Activated naive CD8-positive, alpha-beta T cell treated with anti-CD3 and anti-CD28 coated beads for 36 hours (primary cell): ENCODE results near the gene LIPM. TPM values are rescaled to one million over a fixed set of nuclear protein-coding genes. Genes with fewer than 3 reads are reported as not detected.
A peak's percentile ranks its signal among the peaks of the same experiment; 100 is the strongest.

Experiments
- DNase-seq: peaks from one replicate; pipeline ENCODE4 v3.0.0; 2021
- H3K27ac Mint-ChIP-seq: one replicate; pipeline ENCODE4 v1.8.0; 2022; ENCODE audit warnings: mild to moderate bottlenecking, moderate library complexity, mixed read lengths
- H3K27me3 Mint-ChIP-seq: one replicate; pipeline ENCODE4 v1.8.0; 2022; ENCODE audit warnings: mild to moderate bottlenecking, mixed read lengths
- H3K36me3 Mint-ChIP-seq: one replicate; pipeline ENCODE4 v1.8.0; 2021; ENCODE audit warnings: mild to moderate bottlenecking, mixed read lengths
- H3K4me1 Mint-ChIP-seq: one replicate; pipeline ENCODE4 v1.8.0; 2021; ENCODE audit warnings: mixed read lengths
- H3K4me3 Mint-ChIP-seq: one replicate; pipeline ENCODE4 v1.8.0; 2022; ENCODE audit warnings: mild to moderate bottlenecking, moderate library complexity, mixed read lengths
- H3K9me3 Mint-ChIP-seq: one replicate; pipeline ENCODE4 v1.8.0; 2022; ENCODE audit warnings: mixed read lengths
- total RNA-seq, 2 experiments: library from RNA; stranded (reverse); gene quantifications; one replicate each; pipeline ENCODE4 v1.2.3, GENCODE V29; 2021

LIPM gene
- total RNA-seq, 2 experiments from 2014 or later, result not detected

DNA sequence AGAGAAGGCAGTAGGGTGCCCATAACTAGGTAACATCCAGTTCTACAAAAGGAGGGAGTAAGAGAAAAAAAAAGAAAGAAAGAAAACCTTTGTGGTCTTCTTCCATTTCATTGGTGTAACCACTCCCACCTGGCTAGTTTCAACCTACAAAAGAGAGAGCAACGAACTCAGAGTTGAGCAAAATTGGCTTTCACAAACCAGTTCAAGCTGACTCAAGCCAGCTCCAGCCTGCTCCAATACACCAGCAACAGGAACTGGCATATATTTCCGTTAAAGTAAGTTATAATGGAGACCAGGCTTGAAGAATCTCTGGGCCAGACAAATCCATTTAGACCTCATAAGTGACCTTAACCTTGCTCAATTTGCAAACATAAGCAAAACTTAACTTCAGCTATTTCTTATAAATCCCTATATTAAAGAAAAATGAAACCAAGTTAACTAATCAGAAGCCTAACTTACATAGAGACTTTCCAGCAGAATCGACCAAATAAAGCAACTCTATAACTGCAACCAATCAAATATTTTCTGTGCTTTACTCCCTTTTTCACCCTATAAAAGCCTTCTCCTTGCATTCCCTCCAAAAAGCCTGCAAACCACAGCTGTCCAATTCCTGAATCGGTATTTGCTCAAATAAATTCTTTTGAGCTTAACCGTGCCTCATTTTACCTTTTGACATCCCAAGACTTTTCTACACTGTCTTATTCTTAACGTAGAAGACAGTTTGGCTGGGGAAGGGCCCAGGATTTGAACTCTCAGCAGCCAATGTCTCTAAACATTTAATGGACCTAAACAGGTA is 39.0 kb downstream of the LIPM start:
- no peak for DNase-seq
- Mint-ChIP-seq H3K36me3 (no peaks in the 10 kb centered on the region), H3K4me3 (no peak overlapping the region), H3K4me1 (peaks cover 15% of the 10 kb centered on the region), H3K27me3 (peaks cover 6% of the 10 kb centered on the region), H3K27ac (peak overlapping the region; percentile 47), H3K9me3 (no peaks in the 10 kb centered on the region)

DNA sequence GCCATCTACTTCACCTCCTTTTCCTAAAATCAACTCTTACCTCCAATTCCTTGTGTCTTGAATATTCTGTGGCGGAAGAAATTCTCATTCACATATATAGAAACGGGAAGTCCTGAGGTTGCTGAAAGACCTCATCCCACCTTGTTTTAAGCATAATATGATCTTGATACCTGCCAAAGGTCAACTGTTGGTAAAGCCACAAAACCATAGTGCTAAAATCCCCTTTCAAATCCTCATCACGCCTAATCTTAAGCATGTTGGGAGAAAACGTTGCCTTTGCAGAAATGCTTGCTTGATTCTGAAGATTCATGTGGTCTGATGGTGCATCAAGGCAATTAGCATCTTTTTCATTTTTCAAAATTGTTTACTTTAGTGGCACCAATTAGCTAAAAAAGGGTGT is 40.6 kb downstream of the LIPM start:
- Mint-ChIP-seq H3K4me3 (no peak overlapping the region), H3K9me3 (no peaks in the 10 kb centered on the region), H3K27me3 (peaks cover 6% of the 10 kb centered on the region), H3K27ac (no peak overlapping the region), H3K36me3 (no peaks in the 10 kb centered on the region), H3K4me1 (peaks cover 16% of the 10 kb centered on the region)
- no peak for DNase-seq

DNA sequence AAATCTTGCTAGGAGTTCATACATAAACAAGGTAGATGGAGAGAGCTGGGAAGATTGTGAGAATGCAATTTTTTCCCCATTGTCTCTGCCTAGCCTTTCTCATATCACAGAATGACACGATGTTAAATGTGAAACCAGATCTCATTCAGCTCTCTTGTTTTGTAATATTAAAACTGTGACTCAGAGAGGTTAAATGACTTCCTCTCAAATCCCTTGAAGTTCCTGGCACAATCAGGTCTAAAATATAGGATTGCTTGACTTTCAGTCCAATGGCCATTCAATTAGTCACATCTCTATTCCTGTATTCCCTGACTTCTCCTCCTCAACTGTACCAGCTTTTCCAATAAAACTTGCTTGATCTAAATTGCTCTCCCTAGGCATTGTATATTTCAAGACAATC is 46.0 kb downstream of the LIPM start:
- Mint-ChIP-seq H3K36me3 (no peaks in the 10 kb centered on the region), H3K27me3 (peaks cover 10% of the 10 kb centered on the region), H3K4me1 (peaks cover 18% of the 10 kb centered on the region), H3K9me3 (no peaks in the 10 kb centered on the region), H3K4me3 (peak overlapping the region; percentile 35), H3K27ac (peak overlapping the region; percentile 69)
- no peak for DNase-seq

DNA sequence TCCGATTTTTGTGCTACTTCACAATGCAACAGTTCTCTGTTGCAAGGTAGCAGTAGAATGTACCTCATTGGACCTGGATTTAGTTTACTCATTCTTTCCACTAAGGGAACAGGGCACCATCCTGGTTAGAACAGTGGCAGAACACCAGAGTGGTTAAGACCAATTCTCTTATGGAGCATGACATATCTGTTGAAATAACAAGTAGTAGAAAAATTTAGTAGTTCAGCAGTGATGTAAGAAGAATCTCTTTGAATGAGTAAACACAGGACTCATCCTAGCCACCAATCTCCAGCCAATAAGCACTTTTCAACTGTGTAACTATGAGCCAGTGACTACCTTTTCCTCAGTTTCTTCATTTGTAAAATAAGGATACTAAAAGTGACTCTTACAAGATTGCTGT is 46.7 kb downstream of the LIPM start:
- Mint-ChIP-seq H3K27me3 (peaks cover 4% of the 10 kb centered on the region), H3K4me3 (no peak overlapping the region), H3K36me3 (no peaks in the 10 kb centered on the region), H3K9me3 (no peaks in the 10 kb centered on the region), H3K27ac (no peak overlapping the region), H3K4me1 (peaks cover 18% of the 10 kb centered on the region)
- DNase-seq, result no peak

DNA sequence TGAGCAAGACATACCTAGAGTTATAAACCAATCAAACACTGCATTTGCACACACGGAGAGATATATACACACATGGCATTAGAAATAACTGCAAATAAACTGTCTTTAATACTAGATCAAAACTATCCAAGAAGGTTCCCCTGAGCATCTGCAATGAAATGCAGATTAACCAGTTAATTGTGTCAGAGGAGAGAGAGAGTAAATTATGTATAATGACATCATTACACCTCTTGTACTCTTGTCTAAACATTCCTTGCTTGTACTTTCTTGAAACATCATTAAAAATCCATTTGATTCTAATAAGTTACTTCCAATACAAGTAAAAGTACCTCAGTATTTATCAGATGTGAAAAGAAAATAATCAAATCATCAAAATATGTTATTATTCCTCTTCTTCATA is 48.2 kb downstream of the LIPM start:
- peaks cover 18% of the 10 kb centered on the region for H3K4me1 Mint-ChIP-seq
- DNase-seq, result no peak
- no peak overlapping the region for H3K27ac Mint-ChIP-seq
- no peak overlapping the region for H3K4me3 Mint-ChIP-seq
- H3K27me3 Mint-ChIP-seq, result peaks cover 4% of the 10 kb centered on the region
- no peaks in the 10 kb centered on the region for H3K9me3 Mint-ChIP-seq
- no peaks in the 10 kb centered on the region for H3K36me3 Mint-ChIP-seq

DNA sequence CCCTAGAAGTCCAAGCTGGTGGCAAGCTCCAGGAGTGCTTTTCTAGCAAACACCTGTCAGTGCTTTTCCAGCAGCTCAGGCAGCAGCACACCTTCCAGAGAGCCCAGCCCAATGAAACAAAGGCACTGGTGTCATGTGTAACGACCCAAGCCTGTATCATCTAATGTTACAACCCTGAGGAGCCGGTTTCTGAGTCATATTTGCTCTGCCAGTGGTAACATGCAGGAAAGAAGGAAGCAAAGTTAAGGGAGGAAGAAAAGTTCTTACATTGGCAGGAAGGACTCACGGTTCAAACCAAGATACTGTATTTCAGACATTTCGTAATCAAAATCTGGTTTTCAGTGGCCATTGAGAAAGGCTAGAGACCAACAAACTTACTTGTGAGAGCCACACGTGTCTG is 49.2 kb downstream of the LIPM start, which contains the start of gene ANKRD22:
ANKRD22 (minus strand) TSS at position 139 of the 400 bp plus-strand sequence. CDS start 237 bp downstream, outside the sequence.
- Mint-ChIP-seq H3K27ac (no peak within 1 kb of the TSS), H3K9me3 (no peaks in the 10 kb centered on the region), H3K27me3 (peaks cover 4% of the 10 kb centered on the region), H3K36me3 (no peaks in the 10 kb centered on the region), H3K4me3 (no peak within 1 kb of the TSS), H3K4me1 (peaks cover 18% of the 10 kb centered on the region)
- no peak for DNase-seq

DNA sequence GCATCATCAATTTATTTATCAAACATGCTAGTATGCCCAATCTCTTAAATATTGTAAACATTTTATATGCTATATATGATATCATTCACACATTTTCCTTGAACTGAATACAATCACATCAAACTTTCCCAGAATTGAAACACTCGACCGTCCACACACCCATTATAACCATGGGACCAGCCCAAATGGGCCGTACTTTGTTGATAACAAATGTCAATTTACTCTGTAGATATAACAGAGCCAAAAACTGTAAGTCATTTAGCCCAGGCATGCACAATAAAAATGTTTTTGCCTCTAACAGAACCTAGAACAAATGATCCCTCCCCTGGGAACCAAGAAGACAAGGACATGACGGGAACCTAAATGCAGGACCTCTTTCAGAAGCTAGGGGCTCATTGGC is 49.8 kb downstream of the LIPM start:
- Mint-ChIP-seq H3K36me3 (no peaks in the 10 kb centered on the region), H3K27me3 (peaks cover 4% of the 10 kb centered on the region), H3K4me1 (peaks cover 18% of the 10 kb centered on the region), H3K4me3 (no peak overlapping the region), H3K27ac (no peak overlapping the region), H3K9me3 (no peaks in the 10 kb centered on the region)
- DNase-seq, result no peak

DNA sequence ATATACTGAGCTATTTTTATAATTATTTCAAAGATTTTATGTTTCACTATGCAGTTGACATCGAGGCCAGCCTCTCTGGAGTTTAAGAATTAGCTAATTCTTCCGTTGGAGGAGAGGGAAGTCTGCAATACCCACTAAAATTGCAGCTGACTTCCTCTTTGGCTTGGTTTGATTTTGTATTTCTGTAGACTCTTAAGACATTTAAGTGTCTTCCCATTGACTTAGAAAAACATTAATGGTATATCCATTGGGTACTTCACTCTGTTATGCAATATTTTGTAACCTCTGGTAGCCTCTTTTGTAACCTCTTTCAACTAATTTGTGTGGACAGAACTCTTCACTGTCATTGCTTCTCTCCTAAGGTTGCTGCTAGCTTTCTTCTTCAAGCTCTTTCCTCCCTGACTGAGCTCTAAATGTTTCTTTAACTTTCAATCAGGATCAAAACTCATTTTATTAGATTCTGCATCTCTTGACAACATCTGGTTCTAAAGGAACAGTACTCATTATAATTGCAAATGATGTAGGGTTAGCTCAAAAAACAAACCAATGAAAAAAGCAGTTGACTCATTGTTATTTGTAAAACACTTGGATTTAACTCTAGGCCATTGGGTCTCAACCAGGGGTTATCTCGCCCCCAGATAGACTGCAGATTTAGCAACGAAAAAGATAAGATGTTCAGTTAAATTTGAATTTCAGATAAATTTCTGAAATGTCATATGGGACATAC is 50.8 kb downstream of the LIPM start:
- Mint-ChIP-seq H3K9me3 (no peaks in the 10 kb centered on the region), H3K4me1 (peaks cover 18% of the 10 kb centered on the region), H3K36me3 (no peaks in the 10 kb centered on the region)

DNA sequence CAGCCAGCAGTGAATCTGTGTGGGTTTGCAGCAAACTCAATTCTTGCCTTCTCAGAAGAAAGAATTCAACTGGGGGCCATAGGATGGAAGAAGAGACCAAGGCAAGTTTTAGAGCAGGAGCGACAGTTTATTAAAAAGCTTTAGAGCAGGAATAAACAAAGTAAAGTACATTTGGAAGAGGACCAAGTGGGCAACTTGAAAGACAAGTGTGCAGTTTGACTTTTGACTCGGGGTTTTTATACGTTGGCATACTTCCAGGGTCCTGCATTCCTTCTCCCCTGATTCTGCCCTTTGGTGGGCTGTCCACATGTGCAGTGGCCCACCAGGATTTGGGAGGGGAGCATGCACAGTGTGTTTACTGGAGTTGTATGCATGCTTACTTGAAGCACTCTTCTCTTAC is 52.2 kb downstream of the LIPM start:
- no peak for DNase-seq
- H3K27ac Mint-ChIP-seq, result no peak overlapping the region
- H3K36me3 Mint-ChIP-seq, result no peaks in the 10 kb centered on the region
- peaks cover 7% of the 10 kb centered on the region for H3K4me1 Mint-ChIP-seq
- H3K9me3 Mint-ChIP-seq, result no peaks in the 10 kb centered on the region
- no peak overlapping the region for H3K4me3 Mint-ChIP-seq
- H3K27me3 Mint-ChIP-seq, result peaks cover 4% of the 10 kb centered on the region

More for the DNA sequence above, 50.8 kb downstream of the LIPM start:
- DNase-seq, result no peak
- peaks cover 4% of the 10 kb centered on the region for H3K27me3 Mint-ChIP-seq
- no peak overlapping the region for H3K4me3 Mint-ChIP-seq
- no peak overlapping the region for H3K27ac Mint-ChIP-seq

DNA sequence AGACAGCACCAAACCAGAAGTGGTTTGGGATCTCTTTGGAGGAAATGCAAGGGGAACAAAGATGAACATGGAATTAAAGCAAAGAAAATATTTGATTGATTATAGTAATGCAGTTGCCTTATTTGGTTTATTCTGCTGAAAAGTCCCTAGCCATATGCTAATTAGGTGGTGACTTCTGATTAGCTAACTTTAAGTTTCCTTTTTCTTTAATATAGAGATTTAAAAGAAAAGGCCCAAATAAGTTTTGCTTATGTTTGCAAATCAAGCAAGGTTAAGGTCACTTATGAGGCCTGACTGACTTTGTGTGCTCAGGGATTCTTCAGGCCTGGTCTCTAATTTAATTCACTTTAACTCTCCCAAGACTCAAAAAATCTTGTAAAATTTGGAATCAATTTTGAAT is 55.3 kb downstream of the LIPM start:
- H3K27ac Mint-ChIP-seq, result no peak overlapping the region
- H3K4me3 Mint-ChIP-seq, result no peak overlapping the region
- no peaks in the 10 kb centered on the region for H3K27me3 Mint-ChIP-seq
- no peaks in the 10 kb centered on the region for H3K9me3 Mint-ChIP-seq
- peaks cover 8% of the 10 kb centered on the region for H3K4me1 Mint-ChIP-seq
- no peaks in the 10 kb centered on the region for H3K36me3 Mint-ChIP-seq
- no peak for DNase-seq

DNA sequence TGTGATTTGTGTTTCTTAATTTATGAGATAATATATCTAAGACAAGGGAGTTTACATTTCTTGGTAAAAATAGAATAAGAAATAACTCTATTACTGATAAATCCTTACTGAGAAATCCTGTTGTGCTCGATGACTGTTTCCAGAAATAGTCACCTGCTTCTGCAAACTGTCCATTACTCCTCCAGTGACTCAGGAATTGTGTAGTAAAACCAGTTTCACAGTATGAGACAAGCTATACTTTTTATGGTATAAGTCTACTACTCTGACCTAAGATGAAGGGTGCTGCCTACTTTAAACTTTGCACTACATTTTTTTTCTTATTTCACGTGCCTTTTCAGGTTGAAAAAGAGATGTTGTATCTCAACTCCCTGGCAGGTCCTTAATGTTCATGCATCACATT is 56.0 kb downstream of the LIPM start:
- Mint-ChIP-seq H3K9me3 (no peaks in the 10 kb centered on the region), H3K27me3 (peaks cover 6% of the 10 kb centered on the region), H3K4me3 (no peak overlapping the region), H3K4me1 (peaks cover 4% of the 10 kb centered on the region), H3K36me3 (no peaks in the 10 kb centered on the region), H3K27ac (no peak overlapping the region)
- no peak for DNase-seq

DNA sequence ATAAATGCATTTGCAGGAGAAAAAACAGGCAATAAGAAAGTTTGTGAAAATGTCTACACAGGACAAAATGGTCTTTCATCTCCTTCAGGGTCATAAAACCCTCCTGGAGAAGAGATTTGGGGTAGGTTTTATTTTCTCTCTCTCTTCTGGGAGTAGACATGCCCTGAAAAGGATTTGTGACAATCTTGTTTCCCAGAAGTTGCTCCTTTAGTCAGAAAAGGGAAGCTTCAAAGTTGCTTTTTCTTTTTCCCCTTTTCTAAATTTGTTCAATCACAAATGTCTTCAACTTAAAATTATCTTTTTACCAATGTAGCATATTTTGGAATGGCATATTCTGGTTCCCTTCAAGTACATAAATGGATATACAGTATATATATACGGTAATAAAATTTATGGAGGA is 58.5 kb downstream of the LIPM start:
- DNase-seq, result no peak
- H3K9me3 Mint-ChIP-seq, result no peaks in the 10 kb centered on the region

DNA sequence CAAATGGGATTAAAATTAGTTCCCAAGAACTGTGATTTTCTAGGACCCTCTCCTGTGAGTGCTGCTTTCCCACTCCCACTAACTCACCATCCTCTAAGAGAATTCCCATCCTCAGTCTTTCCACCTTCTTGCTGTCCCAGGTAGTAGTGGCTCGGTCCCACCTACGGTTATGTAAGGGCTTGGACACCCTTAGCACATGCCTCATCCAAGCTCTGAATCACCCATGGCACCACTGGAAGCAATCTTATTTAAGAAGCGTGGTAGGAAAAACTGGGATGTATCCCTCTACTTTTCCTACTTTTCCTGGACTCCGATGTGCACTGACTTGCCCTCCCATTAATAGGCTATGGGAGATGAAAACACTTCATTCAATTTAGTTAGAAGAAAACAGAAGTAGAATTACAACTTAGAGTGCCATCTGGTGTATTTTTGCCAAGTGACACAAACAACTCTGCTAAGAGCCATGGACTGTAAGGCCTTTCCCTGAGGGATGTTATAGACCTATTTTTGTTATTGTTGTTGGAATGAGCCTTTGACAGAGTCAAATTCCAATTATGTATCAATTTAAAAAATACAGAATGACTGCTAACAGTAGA is 62.8 kb downstream of the LIPM start:
- Mint-ChIP-seq H3K4me3 (no peak overlapping the region), H3K4me1 (no peaks in the 10 kb centered on the region), H3K9me3 (no peaks in the 10 kb centered on the region), H3K27ac (no peak overlapping the region), H3K36me3 (no peaks in the 10 kb centered on the region), H3K27me3 (peaks cover 9% of the 10 kb centered on the region)
- no peak for DNase-seq

More for the DNA sequence above, 58.5 kb downstream of the LIPM start:
- Mint-ChIP-seq H3K27ac (no peak overlapping the region), H3K4me1 (peaks cover 4% of the 10 kb centered on the region), H3K4me3 (no peak overlapping the region), H3K36me3 (no peaks in the 10 kb centered on the region), H3K27me3 (peaks cover 6% of the 10 kb centered on the region)

DNA sequence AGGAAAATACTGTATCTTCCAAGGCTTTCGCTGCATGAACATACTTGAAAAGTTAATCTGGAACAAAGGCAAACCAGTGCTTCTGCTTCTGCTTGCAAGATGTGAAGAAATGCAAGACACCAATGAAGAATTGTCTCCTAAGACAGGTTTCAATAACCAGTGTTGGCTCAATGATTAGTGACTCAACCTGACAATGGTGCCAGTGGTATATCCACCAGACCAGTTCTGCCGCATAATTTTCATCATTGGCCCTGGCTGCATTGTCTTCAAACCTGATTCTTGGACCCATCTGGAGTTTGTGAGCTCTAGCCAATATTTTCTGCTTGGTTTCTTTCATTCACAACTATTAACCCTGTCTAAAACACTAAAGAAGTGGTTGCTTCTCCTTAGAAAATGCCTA is 63.9 kb downstream of the LIPM start:
- Mint-ChIP-seq H3K36me3 (peaks cover 1% of the 10 kb centered on the region), H3K27me3 (peaks cover 9% of the 10 kb centered on the region), H3K4me1 (no peaks in the 10 kb centered on the region), H3K9me3 (no peaks in the 10 kb centered on the region), H3K4me3 (no peak overlapping the region), H3K27ac (no peak overlapping the region)
- DNase-seq, result no peak

DNA sequence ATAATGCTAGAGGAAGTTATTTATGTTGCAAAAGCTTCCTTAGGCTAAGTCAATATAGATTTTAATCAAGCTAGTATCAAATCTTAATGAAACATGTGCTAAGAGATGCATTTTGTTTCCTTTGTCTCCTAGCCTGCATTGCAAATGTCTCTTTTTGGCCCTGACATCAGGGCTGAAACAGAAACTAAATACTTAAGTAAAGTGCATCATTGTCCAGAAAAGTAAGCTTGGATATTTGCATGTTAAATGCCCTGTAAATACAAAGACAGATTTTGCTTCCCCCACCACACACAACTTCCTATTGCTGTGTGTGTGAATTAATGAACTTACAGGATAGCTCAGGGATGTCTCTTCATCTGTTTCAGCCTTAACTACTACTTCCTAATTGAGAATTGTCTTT is 67.6 kb downstream of the LIPM start:
- Mint-ChIP-seq H3K27ac (no peak overlapping the region), H3K9me3 (no peaks in the 10 kb centered on the region), H3K4me1 (no peaks in the 10 kb centered on the region), H3K4me3 (no peak overlapping the region), H3K27me3 (peaks cover 9% of the 10 kb centered on the region), H3K36me3 (peaks cover 1% of the 10 kb centered on the region)
- DNase-seq, result no peak
